Measurements from ENCODE around the gene PFDN4. TPM values are rescaled to one million over a fixed set of nuclear protein-coding genes. Genes with fewer than 3 reads are reported as not detected.

Gene PFDN4
- total and polyA plus RNA-seq, 2 donors (not counting 1 experiment from before 2014, with no cell fraction given) = 86.7 to 87.0 TPM

DNA sequence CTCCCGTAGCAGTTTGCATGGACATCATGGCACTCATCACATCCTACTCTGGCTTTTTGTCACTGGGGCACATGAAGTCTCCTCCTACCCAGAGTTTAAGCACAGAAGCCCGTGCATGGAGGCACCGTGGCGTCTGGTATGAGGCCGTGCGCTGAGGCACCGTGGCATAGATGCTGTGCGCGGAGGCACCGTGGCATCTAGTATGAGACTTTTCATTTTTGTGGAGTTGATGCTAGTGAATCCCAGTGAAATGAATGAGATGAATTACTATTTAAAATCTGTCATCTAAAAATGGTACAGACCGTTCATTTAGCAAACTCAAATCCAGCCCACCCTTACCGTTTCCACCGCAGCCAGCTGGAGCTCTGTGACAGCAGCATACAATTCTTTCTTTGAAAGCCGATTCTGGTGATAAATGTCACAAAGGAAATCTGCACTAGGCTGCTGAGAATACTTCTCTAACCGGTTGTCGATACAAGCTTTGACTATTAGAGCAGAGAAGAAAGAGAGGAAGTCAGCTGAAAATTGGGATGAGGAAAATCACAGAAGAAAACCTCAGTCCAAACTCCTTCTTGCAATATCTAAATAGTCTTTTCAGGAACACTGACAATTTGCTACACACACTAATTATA, 45.4 kb upstream of the PFDN4 start:
- no peaks in the 10 kb centered on the region for H3K36me3 ChIP-seq (ENCODE audit: control insufficient read depth, insufficient read depth, low read length)
- H3K4me3 ChIP-seq (replicated peaks in 1 of 4; ENCODE audit: control extremely low read depth in 1 of 4, insufficient read depth in 1 of 4, low read depth in 3 of 4, low read length in 4 of 4) = no peak overlapping the region
- H3K9ac ChIP-seq (ENCODE audit: insufficient read depth, low read length) = no peak overlapping the region
- H3K27ac ChIP-seq (ENCODE audit: insufficient read depth, low read length) = no peak overlapping the region
- no peak overlapping the region for H2AFZ ChIP-seq (ENCODE audit: low read length)
- TF ChIP-seq EZH2 (IDR thresholded peaks at IDR 0.05; ENCODE audit: low read length, missing control alignments) = no peak
- TF ChIP-seq, protein P1, sequence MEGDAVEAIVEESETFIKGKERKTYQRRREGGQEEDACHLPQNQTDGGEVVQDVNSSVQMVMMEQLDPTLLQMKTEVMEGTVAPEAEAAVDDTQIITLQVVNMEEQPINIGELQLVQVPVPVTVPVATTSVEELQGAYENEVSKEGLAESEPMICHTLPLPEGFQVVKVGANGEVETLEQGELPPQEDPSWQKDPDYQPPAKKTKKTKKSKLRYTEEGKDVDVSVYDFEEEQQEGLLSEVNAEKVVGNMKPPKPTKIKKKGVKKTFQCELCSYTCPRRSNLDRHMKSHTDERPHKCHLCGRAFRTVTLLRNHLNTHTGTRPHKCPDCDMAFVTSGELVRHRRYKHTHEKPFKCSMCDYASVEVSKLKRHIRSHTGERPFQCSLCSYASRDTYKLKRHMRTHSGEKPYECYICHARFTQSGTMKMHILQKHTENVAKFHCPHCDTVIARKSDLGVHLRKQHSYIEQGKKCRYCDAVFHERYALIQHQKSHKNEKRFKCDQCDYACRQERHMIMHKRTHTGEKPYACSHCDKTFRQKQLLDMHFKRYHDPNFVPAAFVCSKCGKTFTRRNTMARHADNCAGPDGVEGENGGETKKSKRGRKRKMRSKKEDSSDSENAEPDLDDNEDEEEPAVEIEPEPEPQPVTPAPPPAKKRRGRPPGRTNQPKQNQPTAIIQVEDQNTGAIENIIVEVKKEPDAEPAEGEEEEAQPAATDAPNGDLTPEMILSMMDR (conservative IDR thresholded peaks at IDR 0.05 in 1 of 2, IDR thresholded peaks at IDR 0.05 in 1 of 2; ENCODE audit: low read depth in 1 of 2, low read length in 2 of 2) = no peak
- no peaks in the 10 kb centered on the region for H3K9me3 ChIP-seq (ENCODE audit: control insufficient read depth, insufficient read depth, low read depth, low read length)
- H3K27me3 ChIP-seq (ENCODE audit: control insufficient read depth, insufficient read depth, low read length) = peaks cover 7% of the 10 kb centered on the region
- no peak overlapping the region for H3K4me2 ChIP-seq (ENCODE audit: extremely low read depth, insufficient read depth, low read length)
- H3K79me2 ChIP-seq (ENCODE audit: control insufficient read depth, insufficient read depth, low read length) = no peaks in the 10 kb centered on the region
- no peak for DNase-seq (ENCODE audit: low read depth in 2 of 2)
- H4K20me1 ChIP-seq (ENCODE audit: control insufficient read depth, extremely low read depth, insufficient read depth, low read length) = no peaks in the 10 kb centered on the region
- no peaks in the 10 kb centered on the region for H3K4me1 ChIP-seq (ENCODE audit: control insufficient read depth, extremely low read depth, insufficient read depth, low read length)

DNA sequence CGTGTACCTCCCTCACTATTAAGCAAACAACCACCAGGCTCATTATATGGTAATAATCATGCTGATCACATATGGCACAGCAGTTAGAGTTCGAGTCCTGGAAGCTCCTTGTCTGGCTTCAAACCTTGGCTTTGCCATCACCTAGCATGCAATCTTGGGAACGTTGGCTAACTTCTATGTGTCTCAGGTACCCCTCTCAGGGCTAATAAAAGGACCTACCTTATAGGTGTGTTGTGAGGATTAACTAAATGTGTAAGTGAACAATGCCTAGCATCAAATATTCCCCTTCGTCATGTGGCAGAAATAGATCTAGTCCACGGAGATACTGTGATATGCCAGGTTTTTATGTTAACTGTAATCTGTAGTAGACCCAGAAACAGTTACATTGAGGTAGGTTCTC, 44.5 kb upstream of the PFDN4 start:
- H3K27me3 ChIP-seq (ENCODE audit: control insufficient read depth, insufficient read depth, low read length) = peaks cover 7% of the 10 kb centered on the region
- H4K20me1 ChIP-seq (ENCODE audit: control insufficient read depth, extremely low read depth, insufficient read depth, low read length) = no peaks in the 10 kb centered on the region
- no peak for DNase-seq (ENCODE audit: low read depth in 2 of 2)
- H3K4me3 ChIP-seq (replicated peaks in 1 of 4; ENCODE audit: control extremely low read depth in 1 of 4, insufficient read depth in 1 of 4, low read depth in 3 of 4, low read length in 4 of 4) = no peak overlapping the region
- H3K79me2 ChIP-seq (ENCODE audit: control insufficient read depth, insufficient read depth, low read length) = no peaks in the 10 kb centered on the region
- no peak overlapping the region for H3K4me2 ChIP-seq (ENCODE audit: extremely low read depth, insufficient read depth, low read length)
- TF ChIP-seq, protein P1 (conservative IDR thresholded peaks at IDR 0.05 in 1 of 2, IDR thresholded peaks at IDR 0.05 in 1 of 2; ENCODE audit: low read depth in 1 of 2, low read length in 2 of 2) = no peak
- no peak for TF ChIP-seq EZH2 (IDR thresholded peaks at IDR 0.05; ENCODE audit: low read length, missing control alignments)
- H2AFZ ChIP-seq (ENCODE audit: low read length) = no peak overlapping the region
- no peak overlapping the region for H3K9ac ChIP-seq (ENCODE audit: insufficient read depth, low read length)
- no peaks in the 10 kb centered on the region for H3K4me1 ChIP-seq (ENCODE audit: control insufficient read depth, extremely low read depth, insufficient read depth, low read length)
- H3K36me3 ChIP-seq (ENCODE audit: control insufficient read depth, insufficient read depth, low read length) = no peaks in the 10 kb centered on the region
- H3K9me3 ChIP-seq (ENCODE audit: control insufficient read depth, insufficient read depth, low read depth, low read length) = no peaks in the 10 kb centered on the region
- no peak overlapping the region for H3K27ac ChIP-seq (ENCODE audit: insufficient read depth, low read length)

DNA sequence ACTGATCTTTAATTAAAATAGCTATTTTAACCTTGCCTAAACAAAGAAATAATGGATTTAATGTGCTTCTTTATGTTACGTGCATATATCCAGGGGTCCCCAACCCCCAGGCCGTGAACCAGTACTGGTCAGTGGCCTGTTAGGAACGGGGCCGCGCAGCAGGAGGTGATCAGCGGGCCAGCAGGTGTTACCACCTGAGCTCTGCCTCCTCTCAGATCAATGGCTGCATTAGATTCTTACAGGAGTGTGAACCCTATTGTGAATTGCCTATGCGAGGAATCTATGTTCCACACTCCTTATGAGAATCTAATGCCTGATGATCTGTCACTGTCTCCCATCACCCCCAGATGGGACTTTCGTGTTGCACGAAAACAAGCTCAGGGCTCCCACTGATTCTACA, 42.9 kb upstream of the PFDN4 start:
- Histone ChIP-seq H3K27ac (ENCODE audit: insufficient read depth, low read length) (no peak overlapping the region), H3K27me3 (ENCODE audit: control insufficient read depth, insufficient read depth, low read length) (peaks cover 12% of the 10 kb centered on the region), H3K4me1 (ENCODE audit: control insufficient read depth, extremely low read depth, insufficient read depth, low read length) (no peaks in the 10 kb centered on the region), H3K4me2 (ENCODE audit: extremely low read depth, insufficient read depth, low read length) (no peak overlapping the region), H2AFZ (ENCODE audit: low read length) (no peak overlapping the region), H3K79me2 (ENCODE audit: control insufficient read depth, insufficient read depth, low read length) (no peaks in the 10 kb centered on the region), H3K4me3 (replicated peaks in 1 of 4; ENCODE audit: control extremely low read depth in 1 of 4, insufficient read depth in 1 of 4, low read depth in 3 of 4, low read length in 4 of 4) (no peak overlapping the region), H4K20me1 (ENCODE audit: control insufficient read depth, extremely low read depth, insufficient read depth, low read length) (no peaks in the 10 kb centered on the region), H3K9ac (ENCODE audit: insufficient read depth, low read length) (no peak overlapping the region), H3K9me3 (ENCODE audit: control insufficient read depth, insufficient read depth, low read depth, low read length) (no peaks in the 10 kb centered on the region), H3K36me3 (ENCODE audit: control insufficient read depth, insufficient read depth, low read length) (no peaks in the 10 kb centered on the region)
- no peak for DNase-seq (ENCODE audit: low read depth in 2 of 2)
- TF ChIP-seq EZH2 (IDR thresholded peaks at IDR 0.05; ENCODE audit: low read length, missing control alignments) = no peak

Measured in fibroblast of lung (primary cell).